DMS53 (cell line): ENCODE data around the gene EVA1B.

Experiments used
- DNase-seq: peaks from one replicate; lab custom pipeline; 2025; lab: John Stamatoyannopoulos, UW

EVA1B gene

GRCh38 chr1:36276688-36277087, 46.8 kb downstream of the EVA1B start:
- DNase-seq = no peak

DNA sequence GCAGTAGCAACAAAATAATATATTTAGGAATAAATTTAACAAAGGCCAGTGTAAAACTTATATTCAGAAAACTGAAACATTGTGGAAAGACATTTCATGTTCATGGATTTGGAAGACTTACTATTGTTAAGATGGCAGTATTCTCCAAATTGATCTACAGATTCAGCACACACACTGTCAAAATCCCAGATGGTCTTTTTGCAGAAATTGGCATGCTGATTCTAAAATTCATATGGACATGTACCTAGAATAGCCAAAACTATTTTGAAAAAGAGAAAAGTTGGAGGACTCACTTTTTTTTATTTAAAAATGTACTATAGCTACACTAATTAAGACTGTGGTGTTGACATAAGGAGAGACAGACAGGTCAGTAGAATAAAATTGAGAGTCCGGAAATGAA, 49.2 kb downstream of the EVA1B start:
- no peak for DNase-seq

GRCh38 chr1:36273024-36273423, 50.4 kb downstream of the EVA1B start:
- no peak for DNase-seq
